ES-I3 (cell line): ENCODE results near the gene NEK3.

Source experiments
- H3K36me3 ChIP-seq: 2 replicates; pipeline ENCODE4 v1.6.1; 2013; ENCODE audit warnings: mild to moderate bottlenecking, low read length, control low read depth, moderate library complexity; ENCODE audit not compliant: insufficient read depth
- H3K4me1 ChIP-seq: 2 replicates; pipeline ENCODE4 v1.6.1; 2013; ENCODE audit warnings: mild to moderate bottlenecking, control low read depth, low read length; ENCODE audit not compliant: insufficient read depth
- H3K9ac ChIP-seq: 2 replicates; pipeline ENCODE4 v1.6.1; 2013; ENCODE audit warnings: low read depth, mild to moderate bottlenecking, low read length, moderate library complexity
- H3K9me3 ChIP-seq: 2 replicates; pipeline ENCODE4 v1.6.1; 2013; ENCODE audit warnings: mild to moderate bottlenecking, low read length, moderate library complexity; ENCODE audit not compliant: control insufficient read depth, insufficient read depth

NEK3 gene

GRCh38 chr13:52158629-52159158, 703 bp downstream of the NEK3 start:
- H3K36me3 ChIP-seq, result no peaks in the 10 kb centered on the region
- H3K9ac ChIP-seq, result peak overlapping the region; percentile 97
- H3K9me3 ChIP-seq, result no peaks in the 10 kb centered on the region
- H3K4me1 ChIP-seq, result peaks cover 15% of the 10 kb centered on the region

- H3K36me3 ChIP-seq, result no peaks in the 10 kb centered on the region
- H3K4me1 ChIP-seq, result peaks cover 12% of the 10 kb centered on the region
- no peak overlapping the region for H3K9ac ChIP-seq
- no peaks in the 10 kb centered on the region for H3K9me3 ChIP-seq
Measured at GRCh38 chr13:52156724-52157261, 2.6 kb downstream of the NEK3 start.

- Histone ChIP-seq H3K36me3 (peaks cover 5% of the 10 kb centered on the region; the same call in 1 of the 2 replicates), H3K4me1 (peaks cover 12% of the 10 kb centered on the region), H3K9ac (no peak overlapping the region), H3K9me3 (no peaks in the 10 kb centered on the region)
Measured at GRCh38 chr13:52155177-52155576, 4.2 kb downstream of the NEK3 start.

- no peaks in the 10 kb centered on the region for H3K4me1 ChIP-seq
- peaks cover 5% of the 10 kb centered on the region for H3K36me3 ChIP-seq
- no peaks in the 10 kb centered on the region for H3K9me3 ChIP-seq
- no peak overlapping the region for H3K9ac ChIP-seq
Measured at GRCh38 chr13:52147225-52147624, 12.2 kb downstream of the NEK3 start.

- no peaks in the 10 kb centered on the region for H3K9me3 ChIP-seq
- H3K36me3 ChIP-seq, result no peaks in the 10 kb centered on the region; the same call in none of the 2 replicates
- no peaks in the 10 kb centered on the region for H3K4me1 ChIP-seq
- no peak overlapping the region for H3K9ac ChIP-seq
Measured at GRCh38 chr13:52141299-52141698, 18.1 kb downstream of the NEK3 start.

GRCh38 chr13:52137489-52137888, 21.9 kb downstream of the NEK3 start:
- Histone ChIP-seq H3K4me1 (no peaks in the 10 kb centered on the region), H3K36me3 (peaks cover 6% of the 10 kb centered on the region), H3K9ac (no peak overlapping the region)

GRCh38 chr13:52136763-52137162, 22.6 kb downstream of the NEK3 start:
- Histone ChIP-seq H3K4me1 (no peaks in the 10 kb centered on the region), H3K9me3 (no peaks in the 10 kb centered on the region), H3K9ac (no peak overlapping the region), H3K36me3 (peaks cover 10% of the 10 kb centered on the region)

More at GRCh38 chr13:52137489-52137888, 21.9 kb downstream of the NEK3 start:
- no peaks in the 10 kb centered on the region for H3K9me3 ChIP-seq

- H3K9me3 ChIP-seq, result no peaks in the 10 kb centered on the region
- peaks cover 16% of the 10 kb centered on the region for H3K36me3 ChIP-seq
- no peak overlapping the region for H3K9ac ChIP-seq
- H3K4me1 ChIP-seq, result no peaks in the 10 kb centered on the region
Measured at GRCh38 chr13:52130641-52131040, 28.8 kb downstream of the NEK3 start.

GRCh38 chr13:52128714-52129700, 30.4 kb downstream of the NEK3 start, which contains the start of gene NEK5:
NEK5 (minus strand) TSS chr13:52129073; CDS start chr13:52127482, 1,591 bp downstream.
- peaks cover 16% of the 10 kb centered on the region for H3K36me3 ChIP-seq
- H3K9ac ChIP-seq, result peak within 1 kb of the TSS; percentile 58

GRCh38 chr13:52127783-52128702, 31.4 kb downstream of the NEK3 start:
- H3K9me3 ChIP-seq, result no peaks in the 10 kb centered on the region
- peaks cover 16% of the 10 kb centered on the region for H3K36me3 ChIP-seq
- no peaks in the 10 kb centered on the region for H3K4me1 ChIP-seq
- peak overlapping the region; percentile 58; the same call in 1 of the 2 replicates for H3K9ac ChIP-seq

More at GRCh38 chr13:52128714-52129700, 30.4 kb downstream of the NEK3 start, which contains the start of gene NEK5:
- no peaks in the 10 kb centered on the region for H3K4me1 ChIP-seq
- no peaks in the 10 kb centered on the region for H3K9me3 ChIP-seq

- H3K9ac ChIP-seq, result no peak overlapping the region; the same call in 1 of the 2 replicates
- no peaks in the 10 kb centered on the region for H3K9me3 ChIP-seq
Measured at GRCh38 chr13:52127378-52127777, 32.0 kb downstream of the NEK3 start.

GRCh38 chr13:52125547-52125946, 33.9 kb downstream of the NEK3 start:
- no peaks in the 10 kb centered on the region for H3K36me3 ChIP-seq
- no peaks in the 10 kb centered on the region for H3K4me1 ChIP-seq
- H3K9ac ChIP-seq, result no peak overlapping the region
- no peaks in the 10 kb centered on the region for H3K9me3 ChIP-seq

More at GRCh38 chr13:52127378-52127777, 32.0 kb downstream of the NEK3 start:
- Histone ChIP-seq H3K36me3 (peaks cover 11% of the 10 kb centered on the region), H3K4me1 (no peaks in the 10 kb centered on the region)

- H3K36me3 ChIP-seq, result no peaks in the 10 kb centered on the region
Measured at GRCh38 chr13:52118595-52118994, 40.8 kb downstream of the NEK3 start.

GRCh38 chr13:52118095-52118494, 41.3 kb downstream of the NEK3 start:
- H3K9ac ChIP-seq, result no peak overlapping the region
- H3K4me1 ChIP-seq, result no peaks in the 10 kb centered on the region
- H3K36me3 ChIP-seq, result no peaks in the 10 kb centered on the region
- H3K9me3 ChIP-seq, result no peaks in the 10 kb centered on the region

More at GRCh38 chr13:52118595-52118994, 40.8 kb downstream of the NEK3 start:
- Histone ChIP-seq H3K4me1 (no peaks in the 10 kb centered on the region), H3K9ac (no peak overlapping the region), H3K9me3 (no peaks in the 10 kb centered on the region)
